HepG2 (cell line): ENCODE measurements around the gene CLASP1. TPM values are rescaled to one million over a fixed set of nuclear protein-coding genes. Genes with fewer than 3 reads are reported as not detected.

Experiments used
- ATAC-seq: fragments of 200-7000 bp; cut with Tn5 transposase; 3 replicates; pipeline ENCODE4 v1.9.1; 2020; ENCODE audit warnings: mild to moderate bottlenecking, moderate library complexity
- BruUV-seq: library from RNA; stranded (reverse); fragments of 400-500 nt; replicated peaks from 2 replicates; lab custom pipeline; 2021; lab: Mats Ljungman, UMichigan
- CTCF ChIA-PET: fragments of 300-600 bp; formaldehyde crosslinking; extraction: SDS; loops from one replicate; lab custom pipeline; 2021; ENCODE audit warnings: low total read pairs, inconsistent platforms, low intra/inter-chr PET ratio; lab: Yijun Ruan, JAX
- POLR2A ChIA-PET: fragments of 350-600 bp; sonication (Branson Sonifier 250); formaldehyde crosslinking; loops from one replicate; lab custom pipeline; 2020; ENCODE audit warnings: antibody characterized with exemption, inconsistent platforms; lab: Yijun Ruan, JAX
- DNase-seq: peaks from one replicate; pipeline ENCODE4 v3.0.0-alpha.2; 2015; ENCODE audit warnings: low spot score
- FAIRE-seq: peaks from 3 replicates; lab custom pipeline; 2011; peaks lifted over from hg19 to GRCh38; lab: Jason Lieb, UNC
- H2AFZ ChIP-seq: one replicate; pipeline ENCODE4 v1.6.1; 2011; ENCODE audit warnings: low read length, inconsistent platforms
- H3K27ac ChIP-seq: fragments of 300-600 bp; 3 replicates; pipeline ENCODE4 v1.8.0; 2011; ENCODE audit warnings: mixed run types, mild to moderate bottlenecking, mixed read lengths, low read length, inconsistent platforms; ENCODE audit not compliant: insufficient read depth; ENCODE audit errors: extremely low read length
- H3K27me3 ChIP-seq, 2 experiments: fragments of 200-600 bp in 1 of 2; 2 replicates in 1 of 2; 3 replicates in 1 of 2; pipeline versions ENCODE4 v1.6.0 to v1.8.0; 2011; ENCODE audit warnings: low read length in 2 of 2, mild to moderate bottlenecking in 2 of 2, moderate library complexity in 2 of 2, inconsistent platforms in 1 of 2; ENCODE audit not compliant: insufficient read depth in 2 of 2, control insufficient read depth in 1 of 2
- H3K36me3 ChIP-seq, 2 experiments: fragments of 200-600 bp in 1 of 2; replicated peaks in 1 of 2; 2 replicates in 1 of 2; 3 replicates in 1 of 2; pipeline versions ENCODE4 v1.5.1 to v1.8.0; 2011; ENCODE audit warnings: low read length in 2 of 2, inconsistent platforms in 1 of 2; ENCODE audit not compliant: insufficient read depth in 2 of 2, control insufficient read depth in 1 of 2
- H3K4me1 ChIP-seq: 2 replicates; pipeline ENCODE4 v1.5.1; 2012; ENCODE audit warnings: low read length, inconsistent platforms; ENCODE audit not compliant: insufficient read depth
- H3K4me2 ChIP-seq: 2 replicates; pipeline ENCODE4 v1.6.0; 2011; ENCODE audit warnings: low read depth, low read length, inconsistent platforms
- H3K4me3 ChIP-seq, 3 experiments: fragments of 200-600 bp in 1 of 3; sonication (generic), shearing (Covaris generic) in 1 of 3; replicated peaks in 1 of 3; 2 replicates each; pipeline ENCODE4 v1.5.1; 2011 to 2016; ENCODE audit warnings: low read length in 3 of 3, inconsistent platforms in 2 of 3, low read depth in 2 of 3, mild to moderate bottlenecking in 2 of 3, control low read depth in 1 of 3, mixed read lengths in 1 of 3; ENCODE audit not compliant: insufficient read depth in 1 of 3
- H3K79me2 ChIP-seq: one replicate; pipeline ENCODE4 v1.6.1; 2011; ENCODE audit warnings: low read length, inconsistent platforms; ENCODE audit not compliant: insufficient read depth
- H3K9ac ChIP-seq: 2 replicates; pipeline ENCODE4 v1.6.0; 2011; ENCODE audit warnings: mild to moderate bottlenecking, low read depth, low read length, inconsistent platforms; ENCODE audit not compliant: insufficient read depth
- H3K9me3 ChIP-seq: 2 replicates; pipeline ENCODE4 v1.5.1; 2012; ENCODE audit warnings: mild to moderate bottlenecking, low read length
- H4K20me1 ChIP-seq: 2 replicates; pipeline ENCODE4 v1.6.0; 2011; ENCODE audit warnings: inconsistent platforms, mild to moderate bottlenecking, low read length, moderate library complexity; ENCODE audit not compliant: insufficient read depth
- HNF1A ChIP-seq, 2 experiments: sonication (generic) in 1 of 2; formaldehyde crosslinking in 1 of 2; IDR thresholded peaks; 2 replicates each; pipeline versions ENCODE4 v1.4.0 to v1.6.1; 2016 to 2020; ENCODE audit warnings: borderline replicate concordance in 1 of 2, low read depth in 1 of 2, mild to moderate bottlenecking in 1 of 2, missing genetic modification reagents in 1 of 2
- SETDB1 ChIP-seq: sonication (generic); formaldehyde crosslinking; IDR thresholded peaks from 2 replicates; pipeline ENCODE4 v1.5.1; 2020; ENCODE audit warnings: missing genetic modification reagents, mild to moderate bottlenecking, borderline replicate concordance
- SIN3A ChIP-seq: IDR thresholded peaks from 2 replicates; pipeline ENCODE4 v1.6.1; 2011; ENCODE audit warnings: low read depth, mild to moderate bottlenecking, control low read depth, low read length, borderline replicate concordance
- SIN3B ChIP-seq: fragments of 150-350 bp; IDR thresholded peaks from 2 replicates; pipeline ENCODE4 v1.6.1; 2014; ENCODE audit warnings: low read length
- TCF7 ChIP-seq: sonication (generic); IDR thresholded peaks from 2 replicates; pipeline ENCODE4 v1.6.1; 2016; ENCODE audit warnings: antibody characterized with exemption, low read depth
- ZMYM2 ChIP-seq: sonication (generic); formaldehyde crosslinking; IDR thresholded peaks from 2 replicates; pipeline ENCODE4 v1.8.0; 2022; ENCODE audit warnings: mild to moderate bottlenecking, missing genetic modification reagents
- in situ Hi-C: cut with HindIII; loops from 2 replicates; pipeline ENCODE4 v1.10.0; 2017; ENCODE audit warnings: low pct_unique_long_range_greater_than_20kb; ENCODE audit not compliant: extremely low pct_ligation_motif_present
- intact Hi-C: fragments of 100-400 bp; cut with micrococcal nuclease; formaldehyde crosslinking; loops from one replicate; pipeline ENCODE4 v1.10.0; 2022; ENCODE audit not compliant: unreplicated experiment
- polyA plus RNA-seq, 8 experiments: library from polyadenylated mRNA; depleted of rRNA in 3 of 8; stranded (reverse) in 7 of 8; unstranded in 1 of 8; fragments of >200 nt; fragmentation: Illumina TruSeq in 4 of 8; extraction: Trizol in 4 of 8; gene quantifications; 2 replicates each; pipeline versions ENCODE4 v1.2.1 to v1.2.3, GENCODE V29; 2011 to 2016; ENCODE audit warnings: low read depth in 4 of 8, missing spikeins in 1 of 8, mixed read lengths in 1 of 8; ENCODE audit not compliant: insufficient read depth in 1 of 8
- total RNA-seq, 5 experiments: library from RNA; depleted of rRNA; stranded (reverse); fragments of >200 nt; fragmentation: Illumina TruSeq; extraction: Trizol; gene quantifications; 2 replicates each; pipeline ENCODE4 v1.2.3, GENCODE V29; 2016; ENCODE audit warnings: low read depth in 1 of 5
- TF ChIP-seq, protein P1 (sequence below): sonication (generic); formaldehyde crosslinking; IDR thresholded peaks from 2 replicates; pipeline ENCODE4 v1.8.1; 2023; ENCODE audit warnings: mild to moderate bottlenecking, missing genetic modification reagents
- TF ChIP-seq, protein P2 (sequence below): sonication (generic); formaldehyde crosslinking; IDR thresholded peaks from 2 replicates; pipeline ENCODE4 v1.9.0; 2021; ENCODE audit warnings: mild to moderate bottlenecking, missing genetic modification reagents

Gene CLASP1
- total and polyA plus RNA-seq, 2 of the 13 experiments (the other 11 are each of a cell fraction or from before 2014, with no cell fraction given): 11.7 to 47.9 TPM

DNA sequence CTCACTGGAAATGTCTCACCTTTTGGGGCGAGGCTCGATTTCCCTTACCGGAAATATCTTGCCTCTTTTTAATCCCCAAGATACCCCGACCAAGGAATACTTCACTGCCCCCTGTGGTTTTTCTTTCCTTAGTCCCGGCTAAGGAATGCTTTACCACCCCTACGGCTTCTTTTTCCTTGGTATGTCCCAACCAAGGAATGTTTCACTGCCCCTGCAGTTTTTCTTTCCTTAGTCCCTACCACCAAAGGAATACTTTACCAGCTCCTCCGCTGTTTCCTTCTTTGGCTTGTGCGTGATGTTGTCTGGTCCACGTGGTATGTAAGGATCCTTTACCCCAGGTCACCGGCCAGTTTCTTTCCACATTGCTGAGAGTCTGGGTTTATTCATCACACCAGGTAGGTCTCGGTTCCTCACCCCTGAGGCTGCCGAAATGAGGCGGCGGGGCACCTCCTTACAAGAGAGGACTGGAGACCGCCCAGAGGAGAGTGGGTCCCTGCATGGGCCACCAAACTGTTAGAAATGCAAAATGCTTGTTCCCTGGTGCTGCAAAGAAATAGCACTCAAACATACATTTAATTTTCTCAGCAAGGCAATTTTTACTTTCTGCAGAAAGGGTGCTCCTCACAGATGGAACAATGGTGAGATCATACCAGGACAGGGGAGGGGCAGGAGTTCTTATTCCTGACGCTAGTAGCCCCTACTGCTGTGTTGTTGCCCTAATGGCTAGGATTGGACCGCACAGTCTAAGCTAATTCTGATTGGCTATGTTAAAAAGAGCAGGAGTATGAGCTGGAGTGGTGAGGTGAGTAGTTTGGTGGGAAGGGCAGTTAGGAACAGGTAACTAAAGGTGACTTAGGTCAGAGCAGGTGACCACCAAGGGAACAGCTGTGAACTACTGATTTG, 33.4 kb upstream of the CLASP1 start (continued):
- TF ChIP-seq HNF1A (IDR thresholded peaks at IDR 0.05; ENCODE audit: low read depth) (no peak), HNF1A (CRISPR knock-in tag; IDR thresholded peaks at IDR 0.05; ENCODE audit: borderline replicate concordance) (no peak), SETDB1 (CRISPR knock-in tag) (peak; percentile 92), ZMYM2 (peak; percentile 57; the same call in 1 of the 2 replicates), TCF7 (no peak)
- TF ChIP-seq, all 625 proteins: peak for 5

- Histone ChIP-seq H3K9me3 (peaks cover 27% of the 10 kb centered on the region), H3K27me3 (no peaks in the 10 kb centered on the region), H3K4me2 (no peak overlapping the region), H3K27ac (no peak overlapping the region), H4K20me1 (no peaks in the 10 kb centered on the region), H3K9ac (no peak overlapping the region), H2AFZ (no peak overlapping the region), H3K4me1 (no peaks in the 10 kb centered on the region), H3K79me2 (no peaks in the 10 kb centered on the region), H3K36me3 (no peaks in the 10 kb centered on the region), H3K4me3 (no peak overlapping the region)
- in situ Hi-C loops: no loop called here
- DNase-seq: no peak
- BruUV-seq: no TSS peak
- ChIA-PET POLR2A (interaction anchor here (3.6 kb wide), 1 partner anchor 28 kb away, joined by 10 read pairs; the partner anchor contains the start of gene CLASP1), CTCF (no interaction called here)
- intact Hi-C loops: no loop called here
- no peak for TF ChIP-seq SIN3A
- no peak for TF ChIP-seq SIN3B
- TF ChIP-seq, protein P1, sequence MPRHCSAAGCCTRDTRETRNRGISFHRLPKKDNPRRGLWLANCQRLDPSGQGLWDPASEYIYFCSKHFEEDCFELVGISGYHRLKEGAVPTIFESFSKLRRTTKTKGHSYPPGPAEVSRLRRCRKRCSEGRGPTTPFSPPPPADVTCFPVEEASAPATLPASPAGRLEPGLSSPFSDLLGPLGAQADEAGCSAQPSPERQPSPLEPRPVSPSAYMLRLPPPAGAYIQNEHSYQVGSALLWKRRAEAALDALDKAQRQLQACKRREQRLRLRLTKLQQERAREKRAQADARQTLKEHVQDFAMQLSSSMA (CRISPR knock-in tag): no peak
- TF ChIP-seq, protein P2, sequence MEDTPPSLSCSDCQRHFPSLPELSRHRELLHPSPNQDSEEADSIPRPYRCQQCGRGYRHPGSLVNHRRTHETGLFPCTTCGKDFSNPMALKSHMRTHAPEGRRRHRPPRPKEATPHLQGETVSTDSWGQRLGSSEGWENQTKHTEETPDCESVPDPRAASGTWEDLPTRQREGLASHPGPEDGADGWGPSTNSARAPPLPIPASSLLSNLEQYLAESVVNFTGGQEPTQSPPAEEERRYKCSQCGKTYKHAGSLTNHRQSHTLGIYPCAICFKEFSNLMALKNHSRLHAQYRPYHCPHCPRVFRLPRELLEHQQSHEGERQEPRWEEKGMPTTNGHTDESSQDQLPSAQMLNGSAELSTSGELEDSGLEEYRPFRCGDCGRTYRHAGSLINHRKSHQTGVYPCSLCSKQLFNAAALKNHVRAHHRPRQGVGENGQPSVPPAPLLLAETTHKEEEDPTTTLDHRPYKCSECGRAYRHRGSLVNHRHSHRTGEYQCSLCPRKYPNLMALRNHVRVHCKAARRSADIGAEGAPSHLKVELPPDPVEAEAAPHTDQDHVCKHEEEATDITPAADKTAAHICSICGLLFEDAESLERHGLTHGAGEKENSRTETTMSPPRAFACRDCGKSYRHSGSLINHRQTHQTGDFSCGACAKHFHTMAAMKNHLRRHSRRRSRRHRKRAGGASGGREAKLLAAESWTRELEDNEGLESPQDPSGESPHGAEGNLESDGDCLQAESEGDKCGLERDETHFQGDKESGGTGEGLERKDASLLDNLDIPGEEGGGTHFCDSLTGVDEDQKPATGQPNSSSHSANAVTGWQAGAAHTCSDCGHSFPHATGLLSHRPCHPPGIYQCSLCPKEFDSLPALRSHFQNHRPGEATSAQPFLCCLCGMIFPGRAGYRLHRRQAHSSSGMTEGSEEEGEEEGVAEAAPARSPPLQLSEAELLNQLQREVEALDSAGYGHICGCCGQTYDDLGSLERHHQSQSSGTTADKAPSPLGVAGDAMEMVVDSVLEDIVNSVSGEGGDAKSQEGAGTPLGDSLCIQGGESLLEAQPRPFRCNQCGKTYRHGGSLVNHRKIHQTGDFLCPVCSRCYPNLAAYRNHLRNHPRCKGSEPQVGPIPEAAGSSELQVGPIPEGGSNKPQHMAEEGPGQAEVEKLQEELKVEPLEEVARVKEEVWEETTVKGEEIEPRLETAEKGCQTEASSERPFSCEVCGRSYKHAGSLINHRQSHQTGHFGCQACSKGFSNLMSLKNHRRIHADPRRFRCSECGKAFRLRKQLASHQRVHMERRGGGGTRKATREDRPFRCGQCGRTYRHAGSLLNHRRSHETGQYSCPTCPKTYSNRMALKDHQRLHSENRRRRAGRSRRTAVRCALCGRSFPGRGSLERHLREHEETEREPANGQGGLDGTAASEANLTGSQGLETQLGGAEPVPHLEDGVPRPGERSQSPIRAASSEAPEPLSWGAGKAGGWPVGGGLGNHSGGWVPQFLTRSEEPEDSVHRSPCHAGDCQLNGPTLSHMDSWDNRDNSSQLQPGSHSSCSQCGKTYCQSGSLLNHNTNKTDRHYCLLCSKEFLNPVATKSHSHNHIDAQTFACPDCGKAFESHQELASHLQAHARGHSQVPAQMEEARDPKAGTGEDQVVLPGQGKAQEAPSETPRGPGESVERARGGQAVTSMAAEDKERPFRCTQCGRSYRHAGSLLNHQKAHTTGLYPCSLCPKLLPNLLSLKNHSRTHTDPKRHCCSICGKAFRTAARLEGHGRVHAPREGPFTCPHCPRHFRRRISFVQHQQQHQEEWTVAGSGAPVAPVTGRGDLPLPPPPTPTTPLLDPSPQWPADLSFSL (CRISPR knock-in tag): no peak
- FAIRE-seq: peak; percentile 18
- ATAC-seq: no peak
These were observed 28.6 kb upstream of the CLASP1 start for GRCh38 chr2:121677855-121678254.
